ENCODE data around the gene PIAS1.

Gene PIAS1

DNA sequence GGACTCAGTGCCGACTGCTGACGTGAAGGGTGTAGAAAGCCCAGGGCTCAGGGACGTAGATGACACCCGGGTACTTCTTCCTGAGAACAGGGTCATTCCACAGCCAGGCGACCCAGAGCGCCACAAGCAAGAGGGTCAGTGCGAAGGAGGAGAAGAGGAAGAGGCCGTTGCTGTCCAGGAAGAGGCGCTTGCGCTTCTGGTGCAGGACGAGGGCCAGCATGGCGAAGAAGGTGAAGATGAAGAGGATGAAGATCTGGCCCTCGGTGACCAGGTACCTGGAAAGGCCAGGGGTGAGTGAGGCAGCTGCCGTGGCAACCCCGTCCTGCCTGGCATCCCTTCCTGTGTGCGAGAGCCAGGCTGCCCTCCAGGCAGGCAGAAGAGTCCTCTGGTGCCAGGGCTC is 154.0 kb downstream of the PIAS1 start:
- TF ChIP-seq, protein P1, sequence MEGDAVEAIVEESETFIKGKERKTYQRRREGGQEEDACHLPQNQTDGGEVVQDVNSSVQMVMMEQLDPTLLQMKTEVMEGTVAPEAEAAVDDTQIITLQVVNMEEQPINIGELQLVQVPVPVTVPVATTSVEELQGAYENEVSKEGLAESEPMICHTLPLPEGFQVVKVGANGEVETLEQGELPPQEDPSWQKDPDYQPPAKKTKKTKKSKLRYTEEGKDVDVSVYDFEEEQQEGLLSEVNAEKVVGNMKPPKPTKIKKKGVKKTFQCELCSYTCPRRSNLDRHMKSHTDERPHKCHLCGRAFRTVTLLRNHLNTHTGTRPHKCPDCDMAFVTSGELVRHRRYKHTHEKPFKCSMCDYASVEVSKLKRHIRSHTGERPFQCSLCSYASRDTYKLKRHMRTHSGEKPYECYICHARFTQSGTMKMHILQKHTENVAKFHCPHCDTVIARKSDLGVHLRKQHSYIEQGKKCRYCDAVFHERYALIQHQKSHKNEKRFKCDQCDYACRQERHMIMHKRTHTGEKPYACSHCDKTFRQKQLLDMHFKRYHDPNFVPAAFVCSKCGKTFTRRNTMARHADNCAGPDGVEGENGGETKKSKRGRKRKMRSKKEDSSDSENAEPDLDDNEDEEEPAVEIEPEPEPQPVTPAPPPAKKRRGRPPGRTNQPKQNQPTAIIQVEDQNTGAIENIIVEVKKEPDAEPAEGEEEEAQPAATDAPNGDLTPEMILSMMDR (IDR thresholded peaks at IDR 0.05; ENCODE audit: borderline replicate concordance, insufficient read depth, low read depth, low read length), result no peak
- H3K4me3 ChIP-seq (ENCODE audit: low read depth, low read length), result no peak overlapping the region

DNA sequence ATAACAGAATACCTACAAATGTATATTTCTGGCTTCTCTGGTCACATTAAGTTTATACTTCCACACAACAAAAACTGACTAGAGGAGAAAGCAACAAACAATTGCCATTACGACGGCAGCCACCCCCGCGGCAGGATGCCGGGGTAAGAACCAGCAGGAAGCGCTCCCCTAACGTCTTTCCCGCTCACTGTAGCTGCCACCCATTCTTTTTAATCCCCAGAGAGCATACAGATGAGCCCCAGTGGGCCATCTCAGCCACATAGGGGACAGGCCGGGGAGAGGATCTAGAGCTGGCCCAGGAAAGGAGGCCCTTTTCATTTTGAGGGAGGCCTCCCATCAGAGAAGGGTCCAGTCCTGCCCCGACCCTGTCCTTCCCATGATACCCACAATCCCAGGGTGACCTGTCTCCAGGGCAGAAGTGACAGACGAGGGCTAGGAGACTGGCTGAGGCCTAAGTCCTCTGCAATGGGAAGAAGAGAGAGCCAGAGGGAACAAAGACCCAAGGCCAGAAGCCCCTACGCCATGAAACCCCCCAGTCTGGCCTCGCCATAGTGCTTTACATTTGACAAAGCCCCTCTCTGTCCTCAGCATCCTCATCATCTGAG is 154.6 kb downstream of the PIAS1 start:
- TF ChIP-seq, protein P1 (IDR thresholded peaks at IDR 0.05; ENCODE audit: borderline replicate concordance, insufficient read depth, low read depth, low read length), result no peak
- H3K4me3 ChIP-seq (ENCODE audit: low read depth, low read length), result no peak overlapping the region

DNA sequence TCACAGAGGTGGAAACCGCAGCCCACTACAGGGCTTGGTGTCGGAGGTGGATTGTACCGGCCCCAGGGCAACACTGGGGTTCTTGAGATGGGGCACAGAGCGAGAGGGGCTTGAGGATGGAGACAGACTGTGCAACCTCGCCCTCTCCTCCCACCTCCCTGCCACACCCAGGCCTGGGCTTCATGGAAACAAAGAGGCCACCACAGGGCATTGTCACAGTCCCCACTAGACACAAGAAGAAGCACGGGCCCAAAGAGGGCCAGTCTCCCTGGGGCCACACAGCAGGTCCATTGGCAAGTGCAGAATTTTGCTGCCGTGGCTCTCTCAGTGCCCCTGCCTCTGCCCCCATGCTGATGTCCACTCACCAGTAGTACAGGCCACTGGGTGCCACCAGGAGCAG is 155.2 kb downstream of the PIAS1 start:
- H3K4me3 ChIP-seq (ENCODE audit: low read depth, low read length), result no peak overlapping the region
- TF ChIP-seq, protein P1 (IDR thresholded peaks at IDR 0.05; ENCODE audit: borderline replicate concordance, insufficient read depth, low read depth, low read length), result no peak

DNA sequence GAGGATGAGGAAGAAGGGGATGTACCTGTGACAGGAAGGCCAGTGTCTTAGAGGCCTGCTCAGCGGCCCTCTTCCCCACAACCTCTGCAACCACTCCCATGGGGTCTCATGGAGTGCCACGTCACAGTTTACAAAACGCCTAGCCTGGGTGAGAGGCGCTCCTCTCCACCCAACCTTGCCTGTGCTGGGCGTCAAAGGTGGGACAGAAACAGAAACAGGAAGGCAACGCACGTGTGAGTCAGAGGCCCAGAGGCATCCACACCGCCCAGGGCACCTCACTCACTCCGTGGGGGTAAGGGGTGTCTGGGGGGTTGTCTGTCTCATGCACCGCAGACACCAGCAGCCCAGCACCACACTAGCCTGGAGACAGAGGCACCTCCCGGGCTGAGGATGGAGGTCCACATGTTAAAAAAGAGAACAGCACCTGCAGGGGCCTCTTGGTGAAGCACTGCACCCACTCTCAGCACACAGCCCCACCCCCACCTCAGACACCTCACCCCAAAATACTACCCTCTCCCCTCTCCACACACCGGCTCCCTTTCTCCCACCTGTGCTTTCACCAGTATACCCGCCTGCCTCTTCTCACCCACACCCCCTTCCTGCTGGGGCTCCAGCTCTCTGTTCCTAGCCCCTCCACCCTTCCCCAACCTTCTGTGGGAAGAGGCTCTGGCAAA is 155.8 kb downstream of the PIAS1 start:
- TF ChIP-seq, protein P1 (IDR thresholded peaks at IDR 0.05; ENCODE audit: borderline replicate concordance, insufficient read depth, low read depth, low read length), result no peak
- H3K4me3 ChIP-seq (ENCODE audit: low read depth, low read length), result no peak overlapping the region

DNA sequence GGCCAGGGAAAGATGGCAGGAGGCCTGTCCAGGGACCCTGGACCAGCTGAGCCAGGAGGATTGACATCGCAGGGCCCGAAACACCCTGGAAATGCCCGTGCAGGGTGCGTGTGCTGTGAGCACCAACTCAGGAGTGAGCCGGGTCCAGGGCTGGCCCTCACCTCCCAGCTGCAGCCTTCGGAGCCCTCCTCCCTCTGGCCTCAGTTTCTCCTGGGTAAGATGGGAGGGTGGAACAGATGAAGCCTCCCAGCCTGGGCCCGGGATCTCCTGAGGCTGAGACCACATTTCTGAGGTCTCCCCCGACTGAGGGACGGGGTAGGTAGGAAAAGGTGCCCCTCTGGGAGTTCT is 156.3 kb downstream of the PIAS1 start:
- TF ChIP-seq, protein P1 (IDR thresholded peaks at IDR 0.05; ENCODE audit: borderline replicate concordance, insufficient read depth, low read depth, low read length), result no peak
- H3K4me3 ChIP-seq (ENCODE audit: low read depth, low read length), result no peak overlapping the region

DNA sequence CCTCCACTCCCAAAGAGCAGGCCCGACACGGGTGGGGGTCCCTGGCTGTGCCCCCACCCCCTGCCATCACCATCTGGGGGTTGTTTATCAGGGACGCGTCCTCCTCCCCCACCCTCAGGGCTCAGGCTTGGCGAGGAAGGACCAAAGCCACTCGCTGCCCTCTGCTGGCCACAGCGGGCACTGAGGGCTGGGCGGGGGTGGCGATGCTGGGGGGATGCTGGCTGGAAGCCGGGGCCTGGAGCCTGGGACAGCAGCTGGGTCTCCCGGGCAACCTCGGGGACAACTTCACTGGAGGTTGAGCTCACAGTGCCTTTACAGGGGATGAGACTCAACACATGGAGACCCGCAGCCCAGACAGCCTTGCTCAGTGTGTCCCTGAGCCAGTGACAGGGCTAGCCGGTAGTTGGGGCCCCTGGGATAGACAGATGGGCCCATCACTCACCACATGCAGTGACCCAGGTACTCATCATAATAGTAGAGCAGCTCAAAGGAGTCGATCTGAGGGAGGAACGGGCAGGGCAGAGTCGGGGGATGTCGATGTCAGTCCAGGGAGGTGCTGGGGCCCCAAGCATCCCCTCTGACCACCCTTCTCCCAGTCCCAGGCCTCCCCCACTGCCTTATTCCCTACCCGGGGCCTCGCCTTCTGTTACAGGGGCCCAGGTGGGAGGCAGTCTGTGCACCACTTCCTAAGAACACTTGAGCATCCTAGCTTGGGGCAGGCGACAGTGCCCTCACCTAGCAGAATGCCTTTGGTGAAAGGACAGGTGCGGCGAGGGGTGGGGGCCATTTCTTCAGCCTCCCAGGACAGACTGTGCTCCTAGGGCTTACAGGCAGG is 156.9 kb downstream of the PIAS1 start:
- H3K4me3 ChIP-seq (ENCODE audit: low read depth, low read length), result no peak overlapping the region
- TF ChIP-seq, protein P1 (IDR thresholded peaks at IDR 0.05; ENCODE audit: borderline replicate concordance, insufficient read depth, low read depth, low read length), result peak; percentile 83

Data from GM12875 (cell line).